RCC 7860 (cell line): Measurements from ENCODE around the gene LITAF.
"Not testable (repeated sequence)": the region's sequence is repeated elsewhere in the genome, so short reads cannot be mapped to it uniquely, and the experiment has no call there.

ENCODE experiments used
- DNase-seq: peaks from one replicate; pipeline ENCODE4 v3.0.0-alpha.2; 2015; ENCODE audit warnings: low spot score
- FAIRE-seq: peaks from 2 replicates; lab custom pipeline; 2012; peaks lifted over from hg19 to GRCh38; lab: Jason Lieb, UNC

The LITAF gene

DNA sequence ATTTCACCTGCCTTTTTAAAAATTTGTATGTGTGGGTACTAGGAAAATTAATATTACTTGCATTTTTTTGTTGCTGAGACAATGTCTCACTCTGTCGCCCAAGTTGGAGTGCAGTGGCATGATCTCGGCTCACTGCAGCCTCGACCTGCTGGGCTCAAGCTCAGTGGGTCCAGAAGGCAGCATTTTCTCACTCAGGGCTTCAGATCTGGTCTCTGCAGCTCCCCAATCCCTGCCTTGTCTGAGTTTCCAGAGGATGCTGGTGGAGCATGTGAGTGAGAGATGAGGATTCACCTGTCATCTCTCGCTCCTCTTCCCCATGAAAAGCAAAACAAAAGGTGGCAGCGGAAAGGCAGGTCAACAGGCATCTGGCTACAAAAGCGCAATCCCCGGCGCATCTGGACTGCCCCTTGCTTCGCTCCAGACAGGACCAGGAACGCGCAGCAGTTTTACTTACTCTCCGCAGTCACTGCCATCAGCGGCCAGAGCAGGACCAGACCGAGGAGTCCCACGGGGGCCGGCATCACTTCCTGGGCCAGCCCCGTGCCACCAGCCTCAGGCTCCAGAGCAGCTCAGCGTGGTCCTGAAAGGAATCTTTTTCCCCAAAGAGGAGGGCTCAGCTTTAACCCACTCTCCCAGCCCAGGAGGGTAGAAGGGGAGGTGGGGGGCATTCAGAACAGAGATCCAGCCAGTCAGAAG is 59.9 kb downstream of the LITAF start:
- FAIRE-seq (no peak), DNase-seq (no peak)

DNA sequence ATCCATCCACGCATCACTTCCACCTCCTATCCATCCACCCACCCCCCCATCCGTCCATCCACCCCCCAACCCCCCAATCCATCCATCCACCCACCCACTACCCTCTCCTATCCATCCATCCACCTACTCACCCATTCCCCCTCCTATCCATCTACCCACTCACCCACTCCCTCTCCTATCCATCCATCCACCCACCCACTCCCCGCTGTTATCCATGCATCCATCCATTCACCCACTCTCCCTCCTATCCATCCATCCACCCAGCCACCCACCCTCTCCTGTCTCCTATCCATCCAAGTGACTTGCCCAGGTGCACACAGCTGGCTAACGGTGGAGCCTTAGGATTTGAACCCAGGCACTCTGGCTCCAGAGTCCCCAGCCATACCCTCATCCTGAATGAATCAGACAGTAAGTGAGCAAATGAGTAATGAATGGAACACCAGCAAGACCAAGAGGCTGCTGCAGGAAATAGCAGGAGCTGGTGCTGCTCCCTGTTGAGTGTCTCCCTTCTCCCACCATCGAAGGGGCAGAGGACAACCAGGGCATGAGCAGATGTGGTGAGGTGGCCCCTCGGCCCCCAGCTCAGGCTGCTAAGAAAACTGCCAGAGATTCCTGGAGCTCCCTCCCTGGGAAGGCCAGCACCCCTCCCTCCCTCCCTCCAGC is 62.5 kb downstream of the LITAF start:
- FAIRE-seq, result no peak

DNA sequence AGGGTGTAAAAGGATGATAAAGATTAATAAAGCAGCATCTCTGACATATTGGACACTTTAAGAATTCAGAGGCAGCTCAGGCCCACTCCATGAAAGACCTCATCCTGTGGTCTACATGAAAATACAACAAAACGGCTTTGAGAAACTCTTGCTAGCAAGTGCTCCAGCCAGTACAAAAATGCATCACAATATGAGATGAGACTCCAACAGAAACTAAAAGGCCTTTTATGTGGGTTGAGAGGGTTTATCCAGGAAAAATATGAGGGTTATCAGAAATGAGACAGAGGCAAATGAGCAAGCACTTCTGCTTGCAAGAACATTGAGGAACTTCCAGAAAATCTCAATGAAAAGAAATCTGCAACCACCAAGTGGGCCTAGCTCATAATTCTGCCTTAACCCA is 65.7 kb downstream of the LITAF start:
- DNase-seq (no peak), FAIRE-seq (no peak)

More for the DNA sequence above, 62.5 kb downstream of the LITAF start:
- no peak for DNase-seq

DNA sequence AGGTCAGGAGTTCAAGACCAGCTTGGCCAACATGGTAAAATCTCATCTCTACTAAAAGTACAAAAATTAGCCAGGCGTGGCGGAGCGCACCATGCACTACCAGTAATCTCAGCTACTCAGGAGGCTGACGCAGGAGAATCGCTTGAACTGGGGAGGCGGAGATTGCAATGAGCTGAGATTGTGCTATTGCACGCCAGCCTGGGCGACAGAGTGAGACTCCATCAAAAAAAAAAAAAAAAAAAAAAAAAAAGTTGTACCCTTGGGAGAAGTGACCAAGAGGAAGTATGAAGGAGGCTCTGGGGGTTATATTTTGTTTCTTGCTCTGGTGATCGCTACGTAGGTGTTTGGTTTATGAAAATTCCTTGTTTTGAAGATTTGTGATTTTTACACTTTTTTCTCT is 66.3 kb downstream of the LITAF start:
- DNase-seq, result no peak
- no peak for FAIRE-seq

DNA sequence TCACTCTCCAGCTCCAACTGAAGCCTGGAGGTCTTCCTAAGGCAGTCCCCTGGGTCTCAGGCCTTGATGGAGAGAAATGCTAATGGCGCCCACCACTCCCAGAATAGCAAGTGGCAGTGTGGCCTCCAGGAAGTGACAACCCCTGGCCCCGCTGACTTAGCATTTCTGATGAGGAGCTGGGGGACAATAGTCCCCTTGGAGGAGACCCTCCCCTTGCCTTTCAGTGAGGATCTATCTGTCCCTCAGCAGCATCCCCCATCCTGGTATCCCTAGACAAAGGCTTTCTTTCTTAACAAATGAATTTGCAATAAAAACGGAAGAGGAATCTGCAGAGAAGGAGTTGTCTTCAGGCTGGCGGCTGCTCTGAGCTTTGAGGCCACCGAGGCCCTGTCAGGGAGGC is 68.8 kb downstream of the LITAF start:
- FAIRE-seq (no peak), DNase-seq (no peak)

- FAIRE-seq (no peak), DNase-seq (no peak)
Measured at GRCh38 chr16:11515540-11516430, 70.9 kb downstream of the LITAF start.

- no peak for DNase-seq
- no peak for FAIRE-seq
Measured at GRCh38 chr16:11514283-11514682, 72.4 kb downstream of the LITAF start.

- not testable (repeated sequence) for FAIRE-seq, DNase-seq
Measured at GRCh38 chr16:11513366-11513765, 73.4 kb downstream of the LITAF start.

DNA sequence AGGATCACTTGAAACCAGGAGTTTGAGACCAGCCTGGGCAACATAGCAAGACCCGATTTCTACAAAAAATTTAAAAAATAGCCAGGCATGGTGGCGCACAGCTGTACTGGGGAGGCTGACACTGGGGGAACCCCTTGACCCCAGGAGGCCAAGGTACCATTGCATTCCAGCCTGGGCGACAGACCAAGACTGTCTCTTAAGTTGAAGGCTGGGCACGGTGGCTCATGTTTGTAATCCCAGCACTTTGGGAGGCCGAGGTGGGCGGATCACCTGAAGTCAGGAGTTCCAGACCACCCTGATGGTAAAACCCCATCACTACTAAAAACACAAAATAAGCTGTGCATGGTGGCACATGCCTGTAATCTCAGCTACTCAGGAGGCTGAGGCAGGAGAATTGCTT is 74.9 kb downstream of the LITAF start:
- FAIRE-seq, result no peak
- DNase-seq, result no peak

DNA sequence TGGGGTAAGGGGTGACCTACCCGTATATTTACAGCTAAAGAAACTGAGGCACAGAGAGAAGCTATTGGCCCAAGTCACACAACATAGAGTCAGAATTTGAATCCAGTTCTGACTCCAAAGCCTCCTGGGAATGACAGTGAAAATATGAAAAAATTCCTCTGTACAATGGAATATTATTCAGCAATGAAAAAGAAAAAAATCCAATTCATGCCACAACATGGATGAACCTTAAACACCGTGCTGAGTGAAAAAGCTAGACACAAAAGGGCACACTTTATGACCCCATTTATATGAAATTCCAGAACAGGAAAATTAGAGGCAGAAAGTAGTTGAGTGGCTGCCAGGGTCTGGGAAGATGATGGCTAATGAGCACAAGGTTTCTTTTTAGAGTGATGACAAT is 75.4 kb downstream of the LITAF start:
- DNase-seq (no peak), FAIRE-seq (no peak)

GRCh38 chr16:11510178-11510973 is 76.3 kb downstream of the LITAF start:
- DNase-seq (no peak), FAIRE-seq (no peak)

- no peak for FAIRE-seq
- DNase-seq, result no peak
Measured at GRCh38 chr16:11507991-11508390, 78.7 kb downstream of the LITAF start.

DNA sequence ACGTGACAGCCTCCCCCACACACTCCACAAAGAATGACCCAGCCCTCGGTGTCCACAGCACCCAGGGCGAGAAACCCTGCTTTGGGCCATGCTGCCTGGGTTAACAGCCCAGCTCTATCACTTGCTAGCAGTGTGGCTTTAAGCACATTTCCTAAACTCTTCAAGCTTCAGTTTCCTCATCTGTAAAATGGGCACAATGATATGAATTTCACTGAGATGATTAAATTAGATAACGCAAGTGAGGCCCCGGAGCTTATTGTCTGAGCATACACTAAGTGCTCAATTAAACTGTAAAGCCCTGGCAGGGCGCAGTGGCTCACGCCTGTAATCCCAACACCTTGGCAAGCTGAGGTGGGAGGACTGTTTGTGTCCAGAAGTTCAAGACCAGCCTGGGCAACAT is 79.4 kb downstream of the LITAF start:
- no peak for FAIRE-seq
- no peak for DNase-seq

DNA sequence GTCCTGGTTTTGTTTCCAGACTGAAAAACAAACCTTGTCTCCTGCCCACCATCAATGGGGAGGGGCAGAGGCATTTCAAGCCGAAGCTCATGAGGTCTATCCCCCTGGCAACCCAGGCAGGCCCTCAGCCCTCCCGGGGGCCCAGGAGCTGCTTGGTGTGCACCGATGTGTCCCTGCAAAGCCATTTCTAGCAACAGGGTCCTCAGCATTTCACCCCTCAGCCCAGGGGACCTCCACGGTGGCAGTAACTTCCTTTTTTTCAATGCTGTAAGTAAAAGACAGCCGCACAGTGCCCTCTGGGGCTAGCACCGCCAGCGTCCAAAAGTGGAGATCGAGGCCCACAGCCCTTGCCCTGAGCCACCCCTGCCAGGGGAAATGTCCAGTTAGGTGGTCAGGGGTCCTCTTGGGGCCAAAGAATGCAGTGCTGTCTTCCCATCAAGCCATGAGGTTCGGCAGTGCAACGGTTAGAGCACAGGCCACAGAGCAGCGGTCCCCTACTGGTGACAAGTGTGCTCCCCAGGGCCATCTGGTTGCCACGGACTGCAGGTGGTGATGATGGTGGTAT is 79.9 kb downstream of the LITAF start:
- DNase-seq (no peak), FAIRE-seq (no peak)

DNA sequence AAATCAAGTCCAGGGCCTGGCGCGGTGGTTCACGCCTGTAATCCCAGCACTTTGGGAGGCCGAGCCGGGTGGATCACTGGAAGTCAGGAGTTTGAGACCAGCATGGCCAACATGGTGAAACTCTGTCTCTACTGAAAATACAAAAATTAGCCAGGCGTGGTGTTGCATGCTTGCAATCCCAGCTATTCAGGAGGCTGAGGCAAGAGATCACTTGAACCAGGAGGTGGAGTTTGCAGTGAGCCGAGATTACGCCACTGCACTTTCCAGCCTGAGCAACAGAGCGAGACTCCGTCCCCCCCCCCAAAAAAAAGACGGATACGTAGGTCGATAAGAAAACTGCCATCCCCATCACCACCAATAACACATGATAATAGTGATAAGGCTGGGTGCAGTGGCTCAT is 82.5 kb downstream of the LITAF start:
- not testable (repeated sequence) for FAIRE-seq, DNase-seq

DNA sequence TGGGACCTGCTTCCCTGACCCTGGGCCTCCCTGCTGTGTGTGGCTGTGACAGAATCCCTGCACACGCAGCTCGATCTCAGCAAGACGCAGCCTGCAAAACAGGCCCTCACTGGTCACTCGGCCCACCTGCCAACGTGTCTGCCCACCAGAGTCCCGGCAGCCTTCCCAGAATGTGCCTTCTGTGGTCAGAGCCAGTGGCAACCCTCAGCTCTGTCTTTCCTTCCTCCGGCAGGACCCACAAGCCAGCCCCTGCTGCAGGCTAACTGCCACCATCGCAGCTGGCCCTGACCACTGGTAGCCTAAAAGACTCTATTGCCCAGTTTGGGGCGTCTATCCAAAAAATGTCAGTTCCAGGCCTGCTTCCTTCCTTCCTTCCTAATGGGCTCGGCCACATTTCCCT is 83.2 kb downstream of the LITAF start:
- no peak for DNase-seq
- no peak for FAIRE-seq

DNA sequence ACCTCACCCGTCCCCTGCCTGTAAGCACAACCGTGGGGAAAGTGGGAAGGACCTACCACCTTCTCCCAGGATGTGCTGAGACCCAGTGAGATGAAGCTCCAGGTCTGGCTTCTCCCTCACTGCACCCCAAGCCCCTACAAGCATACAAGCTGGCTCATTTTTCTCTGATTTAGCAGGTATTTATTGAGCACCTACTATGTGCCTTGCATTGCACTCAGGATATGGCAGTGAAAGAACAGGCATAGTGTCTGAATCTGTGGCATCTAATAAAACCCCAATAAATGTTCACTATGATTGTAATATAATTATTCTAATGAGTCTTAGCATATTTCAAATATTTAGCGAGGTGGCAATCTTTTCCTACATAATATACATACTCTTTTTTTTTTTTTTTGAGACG is 84.5 kb downstream of the LITAF start:
- no peak for FAIRE-seq
- DNase-seq, result no peak

DNA sequence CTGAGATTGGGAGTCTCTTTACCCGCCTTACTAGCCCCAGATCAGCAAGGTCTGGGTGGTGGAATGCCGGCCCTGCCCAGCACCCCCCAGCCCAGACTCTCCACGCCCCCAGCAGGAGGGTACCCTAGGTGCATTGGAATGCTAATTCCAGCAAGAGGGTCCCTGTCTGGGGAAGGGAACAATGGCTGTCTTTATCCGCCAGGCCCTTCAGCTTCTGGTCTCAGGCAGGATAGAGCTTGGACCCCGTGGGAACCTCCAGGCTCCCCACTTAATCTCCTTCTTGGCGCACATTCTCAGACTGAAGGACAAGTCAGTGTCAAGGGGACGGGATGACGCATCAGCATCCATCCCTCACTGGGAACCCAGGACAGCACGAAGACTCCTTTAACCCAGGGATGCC is 85.1 kb downstream of the LITAF start:
- no peak for FAIRE-seq
- DNase-seq, result no peak

DNA sequence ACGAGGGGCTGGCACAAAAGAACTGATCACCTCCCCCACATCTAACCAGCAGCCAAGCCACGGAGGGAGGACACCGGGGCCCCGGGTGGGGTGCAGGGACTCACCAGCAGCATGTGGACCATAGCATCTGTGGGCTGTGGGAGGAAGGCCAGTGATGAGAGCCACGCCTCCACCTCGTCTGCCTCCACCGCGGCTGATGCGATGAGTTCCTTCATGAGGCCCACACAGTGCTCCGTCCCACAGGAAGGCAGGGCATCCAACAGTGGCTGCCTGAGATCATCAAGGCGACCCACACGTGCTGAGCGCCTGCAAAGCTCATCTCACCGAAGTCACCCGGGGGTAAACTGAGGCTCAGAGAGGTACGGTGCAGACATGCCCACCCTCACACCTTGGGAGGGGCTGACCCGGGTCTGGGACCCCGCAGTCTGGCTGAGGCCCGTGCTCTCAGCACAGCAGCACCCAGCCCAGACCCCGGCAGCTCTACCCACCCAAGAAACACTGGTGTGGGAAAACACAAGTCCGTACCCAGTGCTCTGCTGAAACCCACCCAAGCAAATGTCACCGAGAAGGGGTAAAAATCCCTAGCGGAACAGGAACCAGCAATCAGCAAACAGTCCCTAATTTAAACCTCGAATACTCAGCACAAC is 85.9 kb downstream of the LITAF start:
- DNase-seq (no peak), FAIRE-seq (no peak)
